Measurements from ENCODE around the gene PLD2. TPM values are rescaled to one million over a fixed set of nuclear protein-coding genes. Genes with fewer than 3 reads are reported as not detected.

PLD2 gene
- total RNA-seq, 2 experiments from 2014 or later = 6.2 to 6.8 TPM

DNA sequence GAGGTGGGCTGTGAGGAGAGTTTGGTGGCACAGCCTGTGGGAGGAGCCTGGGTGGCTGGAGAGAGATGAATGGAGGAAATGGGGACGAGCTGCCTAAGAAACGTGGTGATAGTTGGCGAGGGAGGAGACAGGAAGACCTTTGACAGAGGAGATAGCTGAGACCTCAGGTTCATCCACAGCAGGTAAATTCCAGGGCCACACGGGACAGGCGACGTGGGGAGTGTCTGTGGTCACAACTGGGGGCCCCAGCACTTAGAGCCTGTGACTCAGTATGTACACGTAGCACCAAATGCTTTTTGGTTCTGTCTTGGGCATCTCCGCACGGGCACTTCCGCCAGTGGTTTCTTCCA, 33.9 kb downstream of the PLD2 start:
- ChIA-PET POLR2A (no interaction called here), CTCF (interaction anchor here (1.0 to 1.3 kb wide), 2 partner anchors 62 to 246 kb away, joined by 3 to 4 read pairs; partner anchors contain the start of gene CHRNE)
- H3K9me3 Mint-ChIP-seq = no peaks in the 10 kb centered on the region
- intact Hi-C loops (cut with micrococcal nuclease) = no loop called here
- H3K4me1 Mint-ChIP-seq (ENCODE audit: low read depth) = peaks cover 33% of the 10 kb centered on the region
- H3K27ac Mint-ChIP-seq = peak overlapping the region; percentile 13
- no peak overlapping the region for H3K4me3 Mint-ChIP-seq
- H3K27me3 Mint-ChIP-seq = no peaks in the 10 kb centered on the region
- peak; percentile 74 for DNase-seq
- ATAC-seq = peak; percentile 91
- TF ChIP-seq, protein P1, sequence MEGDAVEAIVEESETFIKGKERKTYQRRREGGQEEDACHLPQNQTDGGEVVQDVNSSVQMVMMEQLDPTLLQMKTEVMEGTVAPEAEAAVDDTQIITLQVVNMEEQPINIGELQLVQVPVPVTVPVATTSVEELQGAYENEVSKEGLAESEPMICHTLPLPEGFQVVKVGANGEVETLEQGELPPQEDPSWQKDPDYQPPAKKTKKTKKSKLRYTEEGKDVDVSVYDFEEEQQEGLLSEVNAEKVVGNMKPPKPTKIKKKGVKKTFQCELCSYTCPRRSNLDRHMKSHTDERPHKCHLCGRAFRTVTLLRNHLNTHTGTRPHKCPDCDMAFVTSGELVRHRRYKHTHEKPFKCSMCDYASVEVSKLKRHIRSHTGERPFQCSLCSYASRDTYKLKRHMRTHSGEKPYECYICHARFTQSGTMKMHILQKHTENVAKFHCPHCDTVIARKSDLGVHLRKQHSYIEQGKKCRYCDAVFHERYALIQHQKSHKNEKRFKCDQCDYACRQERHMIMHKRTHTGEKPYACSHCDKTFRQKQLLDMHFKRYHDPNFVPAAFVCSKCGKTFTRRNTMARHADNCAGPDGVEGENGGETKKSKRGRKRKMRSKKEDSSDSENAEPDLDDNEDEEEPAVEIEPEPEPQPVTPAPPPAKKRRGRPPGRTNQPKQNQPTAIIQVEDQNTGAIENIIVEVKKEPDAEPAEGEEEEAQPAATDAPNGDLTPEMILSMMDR (IDR thresholded peaks at IDR 0.05) = no peak
- no peaks in the 10 kb centered on the region for H3K36me3 Mint-ChIP-seq (ENCODE audit: low read depth)

DNA sequence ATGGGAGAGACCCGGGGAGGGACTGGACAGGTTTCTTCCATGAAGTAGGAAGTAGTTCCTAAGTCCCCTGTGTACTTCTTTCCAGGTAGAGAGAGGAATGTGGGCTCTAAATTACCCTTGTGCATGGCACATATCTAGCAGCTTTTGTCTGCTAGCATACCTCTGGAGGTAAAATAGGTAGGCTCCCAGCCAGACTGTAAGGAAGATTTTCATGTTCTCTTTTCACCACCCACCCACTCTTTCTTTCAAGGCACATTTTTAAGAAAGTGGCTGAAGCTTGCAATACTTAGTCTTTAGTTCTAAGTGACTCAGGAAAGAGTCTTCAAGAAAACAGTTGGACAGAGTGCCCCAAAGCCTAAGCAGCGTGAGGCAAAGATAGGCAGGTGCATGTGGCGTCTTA, 35.4 kb downstream of the PLD2 start:
- intact Hi-C loops (cut with micrococcal nuclease) = no loop called here
- H3K4me3 Mint-ChIP-seq = no peak overlapping the region
- ATAC-seq (no peak), DNase-seq (no peak)
- no peaks in the 10 kb centered on the region for H3K36me3 Mint-ChIP-seq (ENCODE audit: low read depth)
- H3K27ac Mint-ChIP-seq = no peak overlapping the region
- H3K4me1 Mint-ChIP-seq (ENCODE audit: low read depth) = peaks cover 33% of the 10 kb centered on the region
- H3K27me3 Mint-ChIP-seq = no peaks in the 10 kb centered on the region
- ChIA-PET CTCF (interaction anchor here (1.3 kb wide), 1 partner anchor 20 kb away, joined by 3 read pairs; no protein-coding TSS in a partner anchor), POLR2A (no interaction called here)
- TF ChIP-seq, protein P1 (IDR thresholded peaks at IDR 0.05) = no peak
- no peaks in the 10 kb centered on the region for H3K9me3 Mint-ChIP-seq

- intact Hi-C loops (cut with micrococcal nuclease) = no loop called here
Observed at GRCh38 chr17:4843321-4844000, 36.5 kb downstream of the PLD2 start.

DNA sequence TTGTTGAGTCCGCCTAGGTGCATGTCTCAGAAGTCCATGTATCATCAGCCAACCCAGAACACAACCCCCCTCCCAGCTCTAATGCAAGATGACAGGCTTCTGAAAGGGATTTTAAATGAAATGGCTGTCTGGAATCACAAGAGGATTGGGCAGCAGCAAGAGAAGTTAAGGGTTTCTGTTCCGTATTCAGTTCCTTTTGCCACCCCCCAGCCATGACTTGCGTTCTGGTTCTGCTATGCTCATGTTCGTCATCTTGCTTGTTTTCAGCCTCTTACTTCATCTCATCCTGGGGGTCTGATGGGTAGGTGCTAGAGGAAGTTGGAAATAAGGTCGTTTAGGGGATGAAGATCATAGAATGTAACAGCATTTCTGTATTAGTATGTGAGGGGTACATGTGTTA, 38.2 kb downstream of the PLD2 start:
- POLR2A ChIA-PET = no interaction called here
- intact Hi-C loops (cut with micrococcal nuclease) = no loop called here
- peaks cover 27% of the 10 kb centered on the region for H3K4me1 Mint-ChIP-seq (ENCODE audit: low read depth)
- no peak overlapping the region for H3K27ac Mint-ChIP-seq
- TF ChIP-seq, protein P1 (IDR thresholded peaks at IDR 0.05) = no peak
- no peak overlapping the region for H3K4me3 Mint-ChIP-seq
- no peak for ATAC-seq
- CTCF ChIA-PET = no interaction called here
- no peak for DNase-seq
- H3K36me3 Mint-ChIP-seq (ENCODE audit: low read depth) = no peaks in the 10 kb centered on the region
- no peaks in the 10 kb centered on the region for H3K27me3 Mint-ChIP-seq
- no peaks in the 10 kb centered on the region for H3K9me3 Mint-ChIP-seq

More at GRCh38 chr17:4843321-4844000, 36.5 kb downstream of the PLD2 start:
- Mint-ChIP-seq H3K36me3 (ENCODE audit: low read depth) (no peaks in the 10 kb centered on the region), H3K27ac (no peak overlapping the region), H3K4me1 (ENCODE audit: low read depth) (peaks cover 33% of the 10 kb centered on the region), H3K27me3 (no peaks in the 10 kb centered on the region), H3K9me3 (no peaks in the 10 kb centered on the region), H3K4me3 (no peak overlapping the region)
- TF ChIP-seq, protein P1 (IDR thresholded peaks at IDR 0.05) = no peak
- ATAC-seq (no peak), DNase-seq (no peak)
- POLR2A ChIA-PET = no interaction called here
- CTCF ChIA-PET = interaction anchor here (1.3 kb wide), 2 partner anchors 18 to 277 kb away, joined by 3 read pairs; no protein-coding TSS in a partner anchor

- ATAC-seq = no peak
Observed at GRCh38 chr17:4846635-4847390, 39.9 kb downstream of the PLD2 start.

More at GRCh38 chr17:4846635-4847390, 39.9 kb downstream of the PLD2 start:
- TF ChIP-seq, protein P1 (IDR thresholded peaks at IDR 0.05) = no peak
- intact Hi-C loops (cut with micrococcal nuclease) = no loop called here
- POLR2A ChIA-PET = no interaction called here
- no peaks in the 10 kb centered on the region for H3K36me3 Mint-ChIP-seq (ENCODE audit: low read depth)
- H3K4me3 Mint-ChIP-seq = no peak overlapping the region
- H3K27me3 Mint-ChIP-seq = no peaks in the 10 kb centered on the region
- CTCF ChIA-PET = interaction anchor here (0.9 kb wide), 1 partner anchor 57 kb away, joined by 3 read pairs; the partner anchor contains the start of gene CHRNE
- no peak for DNase-seq
- H3K4me1 Mint-ChIP-seq (ENCODE audit: low read depth) = peaks cover 15% of the 10 kb centered on the region
- no peak overlapping the region for H3K27ac Mint-ChIP-seq
- H3K9me3 Mint-ChIP-seq = no peaks in the 10 kb centered on the region
